ENCODE measurements around the gene TMEM51. TPM values are rescaled to one million over a fixed set of nuclear protein-coding genes. Genes with fewer than 3 reads are reported as not detected.

The TMEM51 gene
- total and polyA plus RNA-seq, 2 donors (not counting 1 experiment from before 2014, with no cell fraction given), result 0.06 to 0.30 TPM

DNA sequence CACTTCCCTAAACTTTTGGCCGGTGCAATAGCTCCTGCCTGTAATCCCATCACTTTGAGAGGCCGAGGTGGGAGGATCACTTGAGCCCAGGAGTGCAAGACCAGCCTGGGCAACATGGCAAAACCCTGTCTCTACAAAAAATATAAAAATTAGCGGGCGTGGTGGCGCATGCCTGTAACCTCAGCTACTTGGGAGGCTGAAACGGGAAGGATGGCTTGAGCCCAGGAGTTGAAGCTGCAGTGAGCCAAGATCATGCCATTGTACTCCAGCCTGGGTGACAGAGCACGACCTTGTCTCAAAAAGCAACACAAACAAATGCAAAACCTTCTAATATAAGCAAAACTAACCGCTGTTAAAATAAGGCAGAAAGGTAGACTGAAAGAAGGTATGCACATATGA lies 25.9 kb downstream of the TMEM51 start:
- intact Hi-C loops (cut with micrococcal nuclease), result no loop called here
- TF ChIP-seq, protein P1, sequence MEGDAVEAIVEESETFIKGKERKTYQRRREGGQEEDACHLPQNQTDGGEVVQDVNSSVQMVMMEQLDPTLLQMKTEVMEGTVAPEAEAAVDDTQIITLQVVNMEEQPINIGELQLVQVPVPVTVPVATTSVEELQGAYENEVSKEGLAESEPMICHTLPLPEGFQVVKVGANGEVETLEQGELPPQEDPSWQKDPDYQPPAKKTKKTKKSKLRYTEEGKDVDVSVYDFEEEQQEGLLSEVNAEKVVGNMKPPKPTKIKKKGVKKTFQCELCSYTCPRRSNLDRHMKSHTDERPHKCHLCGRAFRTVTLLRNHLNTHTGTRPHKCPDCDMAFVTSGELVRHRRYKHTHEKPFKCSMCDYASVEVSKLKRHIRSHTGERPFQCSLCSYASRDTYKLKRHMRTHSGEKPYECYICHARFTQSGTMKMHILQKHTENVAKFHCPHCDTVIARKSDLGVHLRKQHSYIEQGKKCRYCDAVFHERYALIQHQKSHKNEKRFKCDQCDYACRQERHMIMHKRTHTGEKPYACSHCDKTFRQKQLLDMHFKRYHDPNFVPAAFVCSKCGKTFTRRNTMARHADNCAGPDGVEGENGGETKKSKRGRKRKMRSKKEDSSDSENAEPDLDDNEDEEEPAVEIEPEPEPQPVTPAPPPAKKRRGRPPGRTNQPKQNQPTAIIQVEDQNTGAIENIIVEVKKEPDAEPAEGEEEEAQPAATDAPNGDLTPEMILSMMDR (IDR thresholded peaks at IDR 0.05), result no peak
- no peak for TF ChIP-seq EZH2 (IDR thresholded peaks at IDR 0.05; ENCODE audit: borderline replicate concordance, insufficient read depth, low read depth, low read length, poor library complexity, severe bottlenecking)
- H3K9me3 Mint-ChIP-seq (ENCODE audit: insufficient read depth), result no peaks in the 10 kb centered on the region
- Histone ChIP-seq H3K36me3 (replicated peaks in 1 of 2; ENCODE audit: control extremely low read depth in 1 of 2, control insufficient read depth in 1 of 2, extremely low read depth in 1 of 2, insufficient read depth in 2 of 2, low read length in 1 of 2) (no peaks in the 10 kb centered on the region), H4K20me1 (ENCODE audit: control insufficient read depth, insufficient read depth, low read length, poor library complexity, severe bottlenecking) (no peaks in the 10 kb centered on the region), H3K4me2 (replicated peaks; ENCODE audit: low read depth, low read length, poor library complexity, severe bottlenecking) (no peak overlapping the region), H3K9ac (ENCODE audit: low read length) (no peak overlapping the region), H3K27ac (ENCODE audit: low read length in 2 of 2) (no peak overlapping the region), H2AFZ (ENCODE audit: insufficient read depth, low read depth, low read length, poor library complexity, severe bottlenecking) (no peak overlapping the region), H3K27me3 (replicated peaks in 1 of 4; ENCODE audit: control extremely low read depth in 1 of 4, control insufficient read depth in 3 of 4, insufficient read depth in 4 of 4, low read length in 3 of 4) (peaks cover 0 to 9% (median 0%) of the 10 kb centered on the region in 4 experiments), H3K4me1 (ENCODE audit: control insufficient read depth in 2 of 2, insufficient read depth in 2 of 2, low read length in 2 of 2) (no peaks in the 10 kb centered on the region), H3K79me2 (ENCODE audit: control insufficient read depth, insufficient read depth, low read length) (no peaks in the 10 kb centered on the region), H3K4me3 (ENCODE audit: control extremely low read depth in 1 of 5, extremely low read depth in 1 of 5, insufficient read depth in 1 of 5, low read depth in 2 of 5, low read length in 4 of 5) (no peak overlapping the region), H3K9me3 (ENCODE audit: control extremely low read depth in 1 of 3, control insufficient read depth in 2 of 3, insufficient read depth in 1 of 3, low read length in 2 of 3) (peaks cover 0 to 6% (median 0%) of the 10 kb centered on the region in 3 donors)
- no peak overlapping the region for H3K4me3 Mint-ChIP-seq
- H3K27ac Mint-ChIP-seq, result no peak overlapping the region
- POLR2A ChIA-PET, result no interaction called here
- H3K4me1 Mint-ChIP-seq, result no peaks in the 10 kb centered on the region
- CTCF ChIA-PET, result no interaction called here
- DNase-seq, result no peak
- H3K27me3 Mint-ChIP-seq, result peaks cover 51% of the 10 kb centered on the region
- WGBS (ENCODE audit: insufficient coverage), result 100% methylated on average over 6 of the region's 8 CpGs
- ATAC-seq (ENCODE audit: low read depth), result no peak

DNA sequence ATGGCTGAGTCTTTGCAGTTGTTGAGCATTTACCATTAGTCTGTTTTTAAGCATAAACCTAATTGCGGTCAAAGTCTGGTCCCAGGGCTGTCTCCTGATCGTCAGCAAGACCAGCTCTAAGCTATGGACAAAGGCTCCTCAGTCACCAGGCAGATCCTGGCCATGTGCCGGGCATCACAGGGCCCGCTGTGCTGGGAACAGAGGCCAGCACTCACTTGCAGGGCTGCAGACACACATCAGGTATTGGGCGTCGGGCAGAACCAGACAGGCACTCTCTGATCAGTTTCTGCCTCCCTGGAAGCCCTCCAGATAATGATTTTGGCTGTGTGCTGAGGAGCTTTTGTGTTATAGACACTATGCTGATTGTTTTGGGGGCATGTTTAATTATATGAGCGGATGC lies 26.6 kb downstream of the TMEM51 start:
- no peaks in the 10 kb centered on the region for H3K36me3 ChIP-seq (replicated peaks in 1 of 2; ENCODE audit: control extremely low read depth in 1 of 2, control insufficient read depth in 1 of 2, extremely low read depth in 1 of 2, insufficient read depth in 2 of 2, low read length in 1 of 2)
- H3K27me3 ChIP-seq (replicated peaks in 1 of 4; ENCODE audit: control extremely low read depth in 1 of 4, control insufficient read depth in 3 of 4, insufficient read depth in 4 of 4, low read length in 3 of 4), result peaks cover 0 to 9% (median 0%) of the 10 kb centered on the region in 4 experiments
- no peaks in the 10 kb centered on the region for H3K4me1 ChIP-seq (ENCODE audit: control insufficient read depth in 2 of 2, insufficient read depth in 2 of 2, low read length in 2 of 2)
- no peak for DNase-seq
- ChIA-PET POLR2A (no interaction called here), CTCF (no interaction called here)
- no peak for TF ChIP-seq EZH2 (IDR thresholded peaks at IDR 0.05; ENCODE audit: borderline replicate concordance, insufficient read depth, low read depth, low read length, poor library complexity, severe bottlenecking)
- TF ChIP-seq, protein P1 (IDR thresholded peaks at IDR 0.05), result no peak
- WGBS (ENCODE audit: insufficient coverage), result 91% methylated on average over 6 of the region's 7 CpGs
- H3K27ac ChIP-seq (ENCODE audit: low read length in 2 of 2), result no peak overlapping the region
- no peak for ATAC-seq (ENCODE audit: low read depth)
- H2AFZ ChIP-seq (ENCODE audit: insufficient read depth, low read depth, low read length, poor library complexity, severe bottlenecking), result no peak overlapping the region
- Mint-ChIP-seq H3K4me1 (no peaks in the 10 kb centered on the region), H3K4me3 (no peak overlapping the region), H3K27ac (no peak overlapping the region), H3K27me3 (peaks cover 47% of the 10 kb centered on the region), H3K9me3 (ENCODE audit: insufficient read depth) (no peaks in the 10 kb centered on the region)
- intact Hi-C loops (cut with micrococcal nuclease), result no loop called here
- peaks cover 0 to 6% (median 0%) of the 10 kb centered on the region in 3 donors for H3K9me3 ChIP-seq (ENCODE audit: control extremely low read depth in 1 of 3, control insufficient read depth in 2 of 3, insufficient read depth in 1 of 3, low read length in 2 of 3)
- no peak overlapping the region for H3K4me2 ChIP-seq (replicated peaks; ENCODE audit: low read depth, low read length, poor library complexity, severe bottlenecking)
- H3K79me2 ChIP-seq (ENCODE audit: control insufficient read depth, insufficient read depth, low read length), result no peaks in the 10 kb centered on the region
- no peak overlapping the region for H3K4me3 ChIP-seq (ENCODE audit: control extremely low read depth in 1 of 5, extremely low read depth in 1 of 5, insufficient read depth in 1 of 5, low read depth in 2 of 5, low read length in 4 of 5)
- no peaks in the 10 kb centered on the region for H4K20me1 ChIP-seq (ENCODE audit: control insufficient read depth, insufficient read depth, low read length, poor library complexity, severe bottlenecking)
- H3K9ac ChIP-seq (ENCODE audit: low read length), result no peak overlapping the region
